Measurements from ENCODE around the gene GARNL3. TPM values are rescaled to one million over a fixed set of nuclear protein-coding genes. Genes with fewer than 3 reads are reported as not detected.

The GARNL3 gene
- total and polyA plus RNA-seq, 2 experiments from 2014 or later, result 8.7 to 21.9 TPM

- TF ChIP-seq REST (IDR thresholded peaks at IDR 0.05; ENCODE audit: unreplicated experiment), result no peak
- TF ChIP-seq, protein P1, sequence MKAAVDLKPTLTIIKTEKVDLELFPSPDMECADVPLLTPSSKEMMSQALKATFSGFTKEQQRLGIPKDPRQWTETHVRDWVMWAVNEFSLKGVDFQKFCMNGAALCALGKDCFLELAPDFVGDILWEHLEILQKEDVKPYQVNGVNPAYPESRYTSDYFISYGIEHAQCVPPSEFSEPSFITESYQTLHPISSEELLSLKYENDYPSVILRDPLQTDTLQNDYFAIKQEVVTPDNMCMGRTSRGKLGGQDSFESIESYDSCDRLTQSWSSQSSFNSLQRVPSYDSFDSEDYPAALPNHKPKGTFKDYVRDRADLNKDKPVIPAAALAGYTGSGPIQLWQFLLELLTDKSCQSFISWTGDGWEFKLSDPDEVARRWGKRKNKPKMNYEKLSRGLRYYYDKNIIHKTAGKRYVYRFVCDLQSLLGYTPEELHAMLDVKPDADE (IDR thresholded peaks at IDR 0.05), result no peak
- no peak for TF ChIP-seq JUNB (IDR thresholded peaks at IDR 0.05; ENCODE audit: unreplicated experiment)
- TF ChIP-seq EZH2phosphoT487 (IDR thresholded peaks at IDR 0.05; ENCODE audit: unreplicated experiment), result no peak
- TF ChIP-seq CREB1 (CRISPR knock-in tag; IDR thresholded peaks at IDR 0.05; ENCODE audit: low read depth), result no peak
- TF ChIP-seq POLR2AphosphoS5 (IDR thresholded peaks at IDR 0.05; ENCODE audit: low read depth), result no peak
These were observed 34.7 kb upstream of the GARNL3 start (continued) for GRCh38 chr9:127229691-127230417.

- Histone ChIP-seq H2AFZ (no peak overlapping the region), H3K27ac (ENCODE audit: low read depth) (no peak overlapping the region), H3K4me3 (no peak overlapping the region), H3K27me3 (ENCODE audit: insufficient read depth) (peaks cover 7% of the 10 kb centered on the region), H3K79me2 (replicated peaks; ENCODE audit: insufficient read depth) (no peaks in the 10 kb centered on the region), H3K9me2 (ENCODE audit: insufficient read depth) (no peaks in the 10 kb centered on the region), H3K36me3 (ENCODE audit: insufficient read depth) (no peaks in the 10 kb centered on the region), H3F3A (replicated peaks; ENCODE audit: low read depth) (peaks cover 4% of the 10 kb centered on the region; the same call in 1 of the 2 replicates), H3K4me1 (ENCODE audit: insufficient read depth) (no peaks in the 10 kb centered on the region), H3K4me2 (no peak overlapping the region), H4K20me1 (replicated peaks; ENCODE audit: insufficient read depth) (peaks cover 10% of the 10 kb centered on the region; the same call in 1 of the 2 replicates)
- ATAC-seq (no peak), DNase-seq (ENCODE audit: low spot score) (no peak)
- H3K27ac Mint-ChIP-seq, result no peak overlapping the region
- no peak overlapping the region for H3K4me3 Mint-ChIP-seq
- no peaks in the 10 kb centered on the region for H3K36me3 Mint-ChIP-seq (ENCODE audit: low read depth)
- no peaks in the 10 kb centered on the region for H3K9me3 Mint-ChIP-seq
- peaks cover 8% of the 10 kb centered on the region for H3K4me1 Mint-ChIP-seq
- no peaks in the 10 kb centered on the region for H3K27me3 Mint-ChIP-seq (ENCODE audit: insufficient read depth, low read depth, poor library complexity)
- no peak for TF ChIP-seq EZH2phosphoT487 (IDR thresholded peaks at IDR 0.05; ENCODE audit: unreplicated experiment)
- TF ChIP-seq POLR2AphosphoS5 (IDR thresholded peaks at IDR 0.05; ENCODE audit: low read depth), result no peak
- TF ChIP-seq ZNF114 (CRISPR knock-in tag; IDR thresholded peaks at IDR 0.05), result no peak
- no peak for TF ChIP-seq EZH2 (IDR thresholded peaks at IDR 0.05; ENCODE audit: low read depth, unreplicated experiment)
- TF ChIP-seq REST (IDR thresholded peaks at IDR 0.05; ENCODE audit: unreplicated experiment), result no peak
- TF ChIP-seq CREB1 (CRISPR knock-in tag; IDR thresholded peaks at IDR 0.05; ENCODE audit: low read depth), result no peak
- no peak for TF ChIP-seq ZNF462 (CRISPR knock-in tag; IDR thresholded peaks at IDR 0.05)
These were observed 32.9 kb upstream of the GARNL3 start for GRCh38 chr9:127231666-127232065.
